Spinal cord (tissue), 10 donors: ENCODE results near the gene TMEFF2. TPM values are rescaled to one million over a fixed set of nuclear protein-coding genes. Genes with fewer than 3 reads are reported as not detected.

Experiments used
- DNase-seq, 6 donors: peaks; one replicate each; pipeline versions ENCODE4 v3.0.0 to v3.0.0-alpha.2; 2013 to 2015; ENCODE audit warnings: low spot score in 6 of 6, low read depth in 4 of 6
- H3K27ac ChIP-seq: one replicate; pipeline ENCODE4 v1.5.1; 2013; ENCODE audit warnings: low read depth, low read length, control low read depth
- H3K27me3 ChIP-seq: one replicate; pipeline ENCODE4 v1.6.1; 2013; ENCODE audit warnings: low read length; ENCODE audit not compliant: control insufficient read depth, insufficient read depth
- H3K36me3 ChIP-seq: one replicate; pipeline ENCODE4 v1.6.1; 2013; ENCODE audit warnings: low read length; ENCODE audit not compliant: control insufficient read depth, insufficient read depth
- H3K4me1 ChIP-seq: one replicate; pipeline ENCODE4 v1.6.1; 2013; ENCODE audit warnings: low read length; ENCODE audit not compliant: control insufficient read depth, insufficient read depth
- H3K4me3 ChIP-seq: one replicate; pipeline ENCODE4 v1.5.1; 2013; ENCODE audit warnings: low read depth, low read length, control low read depth
- H3K9me3 ChIP-seq: one replicate; pipeline ENCODE4 v1.6.1; 2013; ENCODE audit warnings: low read length; ENCODE audit not compliant: control insufficient read depth, insufficient read depth
- WGBS: methylation state at CpG from one replicate; pipeline ENCODE4 v1.1.5; 2013; ENCODE audit warnings: missing lambda C conversion rate; ENCODE audit not compliant: insufficient coverage; 5-methylcytosine and 5-hydroxymethylcytosine counted together
- polyA plus RNA-seq, 2 donors: library from polyadenylated mRNA; unstranded; fragments of 120-200 nt; gene quantifications; one replicate each; pipeline ENCODE4 v1.2.1, GENCODE V29; 2013; ENCODE audit not compliant: insufficient read length in 2 of 2
- total RNA-seq, 2 donors: library from RNA; depleted of rRNA in 1 of 2; stranded (reverse); fragments of 120-200 nt in 1 of 2; fragments of >200 nt in 1 of 2; gene quantifications; one replicate each; pipeline versions ENCODE4 v1.2.3 to v1.2.4, GENCODE V29; 2013 to 2014
- donor health status: healthy.

The TMEFF2 gene
- total and polyA plus RNA-seq, 4 donors: 14.0 to 85.6 (median 61.1) TPM

DNA sequence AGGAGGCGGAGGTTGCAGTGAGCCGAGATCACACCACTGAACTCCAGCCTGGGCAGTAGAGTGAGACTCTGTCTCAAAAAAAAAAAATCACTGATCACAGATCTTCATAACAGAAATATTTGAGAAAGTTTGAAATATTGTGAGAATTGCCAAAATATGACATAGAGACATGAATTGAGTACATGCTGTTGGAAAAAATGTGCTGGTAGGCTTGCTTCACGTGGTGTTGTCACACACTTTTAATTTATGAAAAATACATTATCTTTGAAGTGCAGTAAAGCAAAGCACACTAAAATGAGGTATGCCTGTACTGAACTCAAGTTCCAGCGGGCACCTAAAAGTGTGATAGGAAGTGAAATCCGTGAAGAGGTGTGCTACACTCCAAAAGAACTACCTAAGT lies 152.6 kb downstream of the TMEFF2 start:
- WGBS: 100% methylated on average over 2 of the region's 5 CpGs
- DNase-seq: no peak

DNA sequence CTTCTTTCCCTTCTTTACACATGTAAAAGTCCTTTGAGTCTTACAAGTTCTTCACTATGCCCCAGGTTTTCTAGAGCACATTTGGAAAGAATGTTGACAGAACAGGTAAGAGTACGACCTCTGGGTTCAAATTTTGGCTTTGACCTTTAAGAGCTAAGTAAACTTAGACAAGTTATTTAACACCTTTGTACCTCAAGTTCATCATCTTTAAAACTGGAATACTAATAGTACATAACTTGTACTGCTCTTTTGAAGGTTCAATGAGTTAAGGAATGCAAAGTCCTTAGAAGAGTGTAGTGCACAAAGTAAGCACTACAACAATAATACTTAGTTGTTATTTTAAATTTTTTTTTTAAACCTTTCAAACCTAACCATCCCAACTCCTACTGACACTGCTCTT lies 156.6 kb downstream of the TMEFF2 start:
- H3K36me3 ChIP-seq: no peaks in the 10 kb centered on the region
- H3K27ac ChIP-seq: no peak overlapping the region
- no peaks in the 10 kb centered on the region for H3K4me1 ChIP-seq
- WGBS: no CpG with 5 or more reads among the region's 1 CpG
- no peak overlapping the region for H3K4me3 ChIP-seq
- H3K9me3 ChIP-seq: no peaks in the 10 kb centered on the region
- H3K27me3 ChIP-seq: no peaks in the 10 kb centered on the region
- DNase-seq: no peak

More for the DNA sequence above, 152.6 kb downstream of the TMEFF2 start:
- H3K27ac ChIP-seq: no peak overlapping the region
- H3K4me1 ChIP-seq: no peaks in the 10 kb centered on the region
- H3K27me3 ChIP-seq: no peaks in the 10 kb centered on the region
- H3K4me3 ChIP-seq: no peak overlapping the region
- H3K9me3 ChIP-seq: no peaks in the 10 kb centered on the region
- H3K36me3 ChIP-seq: no peaks in the 10 kb centered on the region

DNA sequence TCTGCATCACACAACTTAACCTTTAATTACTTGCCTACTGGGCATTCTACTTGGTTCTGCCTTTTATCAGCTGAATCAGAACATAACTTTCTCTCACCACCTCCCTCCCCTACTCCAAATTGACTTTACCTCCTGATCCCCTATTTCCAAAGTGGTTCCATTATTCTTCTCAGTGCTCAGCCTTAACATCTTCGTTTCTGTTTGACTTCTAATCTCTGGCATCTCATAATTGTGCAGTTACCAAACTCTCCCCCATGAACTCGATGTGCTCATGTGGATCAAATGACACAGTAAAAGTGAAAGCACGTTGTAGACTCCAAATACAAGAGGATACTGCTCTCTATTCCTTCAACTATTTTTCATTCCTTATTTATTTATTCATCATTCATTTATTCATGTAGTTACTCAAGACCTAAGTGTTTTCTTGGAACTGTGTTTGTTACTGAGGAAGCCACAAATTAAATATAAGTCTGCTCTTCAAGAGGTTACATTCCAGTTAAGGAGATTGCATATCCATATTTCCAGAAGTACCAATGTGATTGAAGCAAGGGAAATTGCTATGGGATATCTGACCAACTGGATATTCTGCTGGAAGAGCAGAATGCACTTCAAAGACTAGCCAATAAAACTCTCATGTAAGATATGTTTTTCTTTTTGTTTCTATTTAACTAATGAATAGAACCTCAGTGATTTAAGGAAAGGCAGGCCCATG lies 158.8 kb downstream of the TMEFF2 start:
- WGBS: 86% methylated on average over 2 of the region's 3 CpGs

DNA sequence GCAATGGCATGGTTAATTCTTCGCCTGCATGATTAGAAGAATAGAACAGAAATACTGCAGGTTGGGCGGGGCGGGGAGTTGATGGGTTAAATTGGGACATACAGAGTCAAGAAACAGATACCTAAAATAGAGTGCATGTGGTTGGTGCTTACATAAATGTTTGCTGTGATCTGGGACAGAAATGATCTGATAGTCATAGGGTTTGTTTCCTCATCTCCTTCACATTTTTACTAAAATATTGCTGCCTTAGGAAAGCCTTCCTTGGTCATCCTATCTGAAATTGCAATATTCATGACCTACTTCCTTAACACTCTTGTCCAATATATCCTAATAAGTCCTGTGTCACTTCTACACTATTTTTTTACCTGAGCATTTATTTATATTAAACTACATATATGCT lies 163.9 kb downstream of the TMEFF2 start:
- DNase-seq: no peak
- Histone ChIP-seq H3K36me3 (no peaks in the 10 kb centered on the region), H3K27me3 (no peaks in the 10 kb centered on the region), H3K27ac (no peak overlapping the region), H3K4me3 (no peak overlapping the region), H3K4me1 (no peaks in the 10 kb centered on the region), H3K9me3 (no peaks in the 10 kb centered on the region)
- 100% methylated on average over 1 of the region's 3 CpGs for WGBS

More for the DNA sequence above, 158.8 kb downstream of the TMEFF2 start:
- no peak for DNase-seq
- H3K27ac ChIP-seq: no peak overlapping the region
- H3K27me3 ChIP-seq: no peaks in the 10 kb centered on the region
- no peaks in the 10 kb centered on the region for H3K9me3 ChIP-seq
- no peaks in the 10 kb centered on the region for H3K4me1 ChIP-seq
- H3K4me3 ChIP-seq: no peak overlapping the region
- no peaks in the 10 kb centered on the region for H3K36me3 ChIP-seq

DNA sequence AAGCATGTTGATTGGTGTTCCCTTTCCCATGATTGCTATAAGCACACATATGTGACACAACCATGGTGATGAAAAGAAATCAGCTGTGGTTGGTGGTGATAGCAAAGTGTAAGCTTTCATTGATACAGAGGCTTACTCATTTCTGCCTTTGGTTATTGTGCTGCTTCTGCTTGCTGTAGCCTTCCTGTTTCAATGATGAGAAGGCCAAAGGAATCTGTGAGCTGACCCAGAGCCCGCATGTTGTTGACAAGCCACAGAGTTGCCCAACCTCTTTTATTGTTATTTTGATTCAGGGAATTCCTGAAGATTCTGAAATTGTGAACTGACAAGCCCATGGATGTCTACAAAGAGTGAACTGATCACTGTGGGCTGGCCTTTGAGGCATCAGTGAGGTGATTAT lies 164.4 kb downstream of the TMEFF2 start:
- Histone ChIP-seq H3K27ac (no peak overlapping the region), H3K9me3 (no peaks in the 10 kb centered on the region), H3K36me3 (no peaks in the 10 kb centered on the region), H3K4me3 (no peak overlapping the region), H3K4me1 (no peaks in the 10 kb centered on the region), H3K27me3 (no peaks in the 10 kb centered on the region)
- DNase-seq: no peak
- WGBS: 71% methylated on average over 1 of the region's 1 CpG

DNA sequence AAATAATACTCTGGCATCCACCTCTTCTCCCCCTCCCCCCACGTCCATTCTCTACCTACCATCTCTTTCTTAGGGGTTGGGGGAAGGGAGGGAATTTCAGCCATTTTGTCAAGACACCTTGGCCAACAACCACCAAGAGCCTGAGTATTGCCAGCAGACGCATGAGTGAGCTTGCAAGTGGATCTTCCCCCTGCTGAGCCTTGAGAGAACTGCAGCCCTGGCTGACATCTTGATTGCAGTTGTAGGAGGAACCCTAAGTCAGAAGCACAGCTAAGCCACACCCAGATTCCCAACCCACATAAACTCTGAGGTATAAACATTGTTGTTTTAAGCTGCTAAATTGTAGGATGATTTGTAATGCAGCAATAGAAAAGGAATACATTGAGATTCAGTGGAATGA lies 165.6 kb downstream of the TMEFF2 start:
- no peak for DNase-seq
- WGBS: no CpG with 5 or more reads among the region's 2 CpGs
- Histone ChIP-seq H3K4me1 (no peaks in the 10 kb centered on the region), H3K4me3 (no peak overlapping the region), H3K36me3 (no peaks in the 10 kb centered on the region), H3K27me3 (no peaks in the 10 kb centered on the region), H3K27ac (no peak overlapping the region), H3K9me3 (no peaks in the 10 kb centered on the region)

DNA sequence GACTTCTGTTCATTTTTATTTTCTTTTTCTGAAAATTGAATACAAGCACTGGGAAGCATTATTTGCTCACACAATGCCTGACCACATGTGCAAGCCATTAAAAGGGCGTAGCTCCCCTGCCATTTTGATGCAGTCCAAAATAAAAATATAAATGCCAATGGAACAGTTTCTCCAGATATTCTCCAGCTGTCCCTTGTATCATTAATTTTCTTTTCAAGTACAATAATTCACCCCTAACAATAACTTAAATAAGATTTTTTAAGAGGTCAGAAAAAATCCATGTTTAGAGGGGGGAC lies 168.0 kb downstream of the TMEFF2 start:
- no peak for DNase-seq
- Histone ChIP-seq H3K9me3 (no peaks in the 10 kb centered on the region), H3K36me3 (no peaks in the 10 kb centered on the region), H3K27ac (no peak overlapping the region), H3K4me1 (no peaks in the 10 kb centered on the region), H3K27me3 (no peaks in the 10 kb centered on the region), H3K4me3 (no peak overlapping the region)
- no CpG with 5 or more reads among the region's 1 CpG for WGBS

DNA sequence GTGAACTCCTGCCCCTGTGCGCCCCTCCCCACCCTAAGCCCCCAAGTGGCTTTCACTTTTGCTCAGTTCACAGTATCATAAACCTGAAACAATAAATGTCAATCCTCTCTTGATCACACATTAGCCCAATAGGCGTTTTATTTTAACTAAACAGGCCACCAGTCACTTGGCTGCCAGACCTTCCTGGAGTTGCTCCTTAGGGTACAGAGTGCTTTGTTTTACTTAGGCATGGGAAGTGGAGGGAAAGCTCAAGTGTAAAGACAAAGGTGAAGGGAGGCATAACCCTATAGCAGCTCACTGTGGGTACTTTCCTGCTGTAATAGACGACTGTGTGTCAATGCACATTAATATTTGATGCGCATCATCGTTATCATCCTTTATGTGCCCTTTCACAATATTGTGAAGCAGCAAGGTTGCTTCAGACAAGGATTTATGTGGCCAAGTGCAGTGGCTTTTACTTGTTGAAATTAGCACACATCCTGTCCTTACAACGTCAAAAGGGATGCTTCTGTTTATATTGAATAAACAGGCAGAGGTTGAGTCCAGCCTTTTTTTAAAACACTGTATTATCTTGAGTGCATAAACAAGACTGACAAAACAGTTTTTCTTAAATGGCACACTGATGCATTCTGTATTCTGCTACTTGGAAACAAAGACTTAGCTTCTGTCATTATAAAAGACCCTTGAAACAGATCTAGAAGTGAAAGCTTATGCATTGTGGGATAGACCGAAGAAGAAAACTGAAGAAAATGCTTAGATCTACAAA lies 168.5 kb downstream of the TMEFF2 start:
- no peaks in the 10 kb centered on the region for H3K4me1 ChIP-seq
- peak in 2 of 6 donors; percentile 37 to 57 for DNase-seq
- H3K36me3 ChIP-seq: no peaks in the 10 kb centered on the region
- H3K9me3 ChIP-seq: no peaks in the 10 kb centered on the region
- H3K27ac ChIP-seq: no peak overlapping the region
- H3K27me3 ChIP-seq: no peaks in the 10 kb centered on the region
- 39% methylated on average over 4 of the region's 7 CpGs for WGBS
- no peak overlapping the region for H3K4me3 ChIP-seq

DNA sequence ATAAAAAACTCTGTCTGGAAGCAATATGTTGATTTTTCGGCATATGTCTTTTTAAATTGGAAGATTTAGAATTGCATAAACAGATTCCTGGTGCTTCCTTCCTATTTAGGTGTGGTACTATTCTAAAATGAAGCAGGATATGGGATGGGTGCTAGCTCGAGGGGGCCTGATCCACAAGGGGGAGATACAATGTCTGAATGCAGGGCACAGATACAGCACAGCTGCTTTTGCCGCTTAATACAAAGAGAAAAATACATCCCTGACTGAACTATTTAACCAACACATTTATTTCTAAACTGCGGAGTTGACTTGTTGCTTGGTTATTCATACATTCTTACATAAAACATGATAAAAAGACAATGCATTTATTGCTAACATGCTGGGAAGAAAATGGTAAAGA lies 169.1 kb downstream of the TMEFF2 start:
- Histone ChIP-seq H3K9me3 (no peaks in the 10 kb centered on the region), H3K27me3 (no peaks in the 10 kb centered on the region), H3K4me1 (no peaks in the 10 kb centered on the region), H3K36me3 (no peaks in the 10 kb centered on the region), H3K27ac (no peak overlapping the region), H3K4me3 (no peak overlapping the region)
- peak in 2 of 6 donors; percentile 14 to 53 for DNase-seq
- WGBS: no CpG with 5 or more reads among the region's 4 CpGs

DNA sequence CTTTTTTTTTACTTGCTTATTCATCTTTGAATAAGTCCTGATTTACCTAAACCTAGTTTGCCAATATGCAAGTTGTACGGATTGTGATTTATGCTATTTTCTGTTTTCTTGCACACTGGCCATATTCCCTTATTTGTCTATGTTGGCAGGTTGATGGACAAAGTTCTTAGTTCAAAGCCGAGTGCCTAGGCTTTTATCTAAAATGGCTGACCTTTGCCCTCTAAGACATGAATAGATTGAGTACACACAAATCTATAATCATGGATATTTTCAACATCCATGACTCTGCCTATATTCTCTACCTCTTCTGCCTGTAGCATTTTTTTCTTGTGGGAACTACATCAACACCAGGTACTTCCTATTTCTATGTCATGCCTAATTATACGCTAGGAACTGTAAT lies 171.7 kb downstream of the TMEFF2 start:
- WGBS: no CpG with 5 or more reads among the region's 3 CpGs

More for the DNA sequence above, 171.7 kb downstream of the TMEFF2 start:
- Histone ChIP-seq H3K9me3 (no peaks in the 10 kb centered on the region), H3K27ac (no peak overlapping the region), H3K36me3 (no peaks in the 10 kb centered on the region), H3K4me3 (no peak overlapping the region), H3K4me1 (no peaks in the 10 kb centered on the region), H3K27me3 (no peaks in the 10 kb centered on the region)
- DNase-seq: no peak
